Cardiac fibroblast (primary cell): ENCODE measurements around the gene IGF2BP2.

Experiments
- DNase-seq, 2 donors: peaks; one replicate each; pipeline versions ENCODE4 v3.0.0 to v3.0.0-alpha.2; 2010; ENCODE audit warnings: low read depth in 2 of 2
- H3K4me3 ChIP-seq, 2 donors: replicated peaks in 1 of 2; 1 replicate in 1 of 2; 2 replicates in 1 of 2; pipeline ENCODE4 v1.5.1; 2011; ENCODE audit warnings: low read depth in 2 of 2, low read length in 2 of 2, mild to moderate bottlenecking in 2 of 2, moderate library complexity in 1 of 2
- TF ChIP-seq, protein P1 (sequence below): IDR thresholded peaks from one replicate; pipeline ENCODE4 v1.5.1; 2011; ENCODE audit warnings: low read depth, mild to moderate bottlenecking, low read length, inconsistent platforms

IGF2BP2 gene

DNA sequence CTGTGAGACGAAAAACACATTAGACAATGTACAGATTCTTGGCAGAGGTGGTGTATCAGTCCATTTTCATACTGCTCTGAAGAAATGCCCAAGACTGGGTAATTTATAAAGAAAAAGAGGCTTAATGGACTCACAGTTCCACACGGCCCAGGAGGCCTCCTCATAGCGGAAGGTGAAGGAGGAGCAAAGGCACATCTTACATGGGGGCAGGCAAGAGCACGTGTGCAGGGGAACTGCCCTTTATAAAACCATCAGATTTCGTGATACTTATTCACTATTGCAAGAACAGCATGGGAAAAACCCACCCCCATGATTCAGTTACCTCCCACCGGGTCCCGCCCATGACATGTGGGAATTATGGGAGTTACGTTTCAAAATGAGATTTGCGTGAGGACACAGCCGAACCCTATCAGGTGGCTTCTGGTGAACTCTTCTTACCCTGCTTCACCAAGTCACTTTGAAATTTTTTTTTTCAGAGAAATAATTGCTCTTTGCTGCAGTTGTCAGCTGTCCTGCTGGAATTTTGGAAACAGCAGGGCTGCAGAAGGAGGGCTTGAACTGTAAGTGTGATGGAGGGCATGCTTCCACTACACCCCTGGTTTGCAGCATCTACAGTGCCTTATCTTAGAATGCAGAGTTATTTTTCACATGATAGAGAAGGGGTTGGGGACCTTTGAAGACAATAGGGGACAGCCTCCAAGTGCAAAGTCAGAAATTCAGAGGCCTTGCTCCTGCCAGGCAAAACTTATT is 2.9 kb upstream of the IGF2BP2 start:
- H3K4me3 ChIP-seq, result no peak overlapping the region
- TF ChIP-seq, protein P1, sequence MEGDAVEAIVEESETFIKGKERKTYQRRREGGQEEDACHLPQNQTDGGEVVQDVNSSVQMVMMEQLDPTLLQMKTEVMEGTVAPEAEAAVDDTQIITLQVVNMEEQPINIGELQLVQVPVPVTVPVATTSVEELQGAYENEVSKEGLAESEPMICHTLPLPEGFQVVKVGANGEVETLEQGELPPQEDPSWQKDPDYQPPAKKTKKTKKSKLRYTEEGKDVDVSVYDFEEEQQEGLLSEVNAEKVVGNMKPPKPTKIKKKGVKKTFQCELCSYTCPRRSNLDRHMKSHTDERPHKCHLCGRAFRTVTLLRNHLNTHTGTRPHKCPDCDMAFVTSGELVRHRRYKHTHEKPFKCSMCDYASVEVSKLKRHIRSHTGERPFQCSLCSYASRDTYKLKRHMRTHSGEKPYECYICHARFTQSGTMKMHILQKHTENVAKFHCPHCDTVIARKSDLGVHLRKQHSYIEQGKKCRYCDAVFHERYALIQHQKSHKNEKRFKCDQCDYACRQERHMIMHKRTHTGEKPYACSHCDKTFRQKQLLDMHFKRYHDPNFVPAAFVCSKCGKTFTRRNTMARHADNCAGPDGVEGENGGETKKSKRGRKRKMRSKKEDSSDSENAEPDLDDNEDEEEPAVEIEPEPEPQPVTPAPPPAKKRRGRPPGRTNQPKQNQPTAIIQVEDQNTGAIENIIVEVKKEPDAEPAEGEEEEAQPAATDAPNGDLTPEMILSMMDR, result no peak
- DNase-seq, result no peak

GRCh38 chr3:185825639-185826481 is 1.0 kb upstream of the IGF2BP2 start:
- TF ChIP-seq, protein P1, result no peak
- H3K4me3 ChIP-seq, result peak overlapping the region; percentile 87
- peak; percentile 48 to 69 for DNase-seq

GRCh38 chr3:185824051-185825005 is 514 bp downstream of the IGF2BP2 start:
- peak; percentile 35 to 49 for DNase-seq
- TF ChIP-seq, protein P1, result no peak

GRCh38 chr3:185823078-185824044 is 1.5 kb downstream of the IGF2BP2 start:
- TF ChIP-seq, protein P1, result peak; percentile 9
- H3K4me3 ChIP-seq, result peak overlapping the region; percentile 87 to 92
- DNase-seq, result peak; percentile 59 to 60

More at GRCh38 chr3:185824051-185825005, 514 bp downstream of the IGF2BP2 start:
- peak overlapping the region; percentile 87 to 92 for H3K4me3 ChIP-seq

DNA sequence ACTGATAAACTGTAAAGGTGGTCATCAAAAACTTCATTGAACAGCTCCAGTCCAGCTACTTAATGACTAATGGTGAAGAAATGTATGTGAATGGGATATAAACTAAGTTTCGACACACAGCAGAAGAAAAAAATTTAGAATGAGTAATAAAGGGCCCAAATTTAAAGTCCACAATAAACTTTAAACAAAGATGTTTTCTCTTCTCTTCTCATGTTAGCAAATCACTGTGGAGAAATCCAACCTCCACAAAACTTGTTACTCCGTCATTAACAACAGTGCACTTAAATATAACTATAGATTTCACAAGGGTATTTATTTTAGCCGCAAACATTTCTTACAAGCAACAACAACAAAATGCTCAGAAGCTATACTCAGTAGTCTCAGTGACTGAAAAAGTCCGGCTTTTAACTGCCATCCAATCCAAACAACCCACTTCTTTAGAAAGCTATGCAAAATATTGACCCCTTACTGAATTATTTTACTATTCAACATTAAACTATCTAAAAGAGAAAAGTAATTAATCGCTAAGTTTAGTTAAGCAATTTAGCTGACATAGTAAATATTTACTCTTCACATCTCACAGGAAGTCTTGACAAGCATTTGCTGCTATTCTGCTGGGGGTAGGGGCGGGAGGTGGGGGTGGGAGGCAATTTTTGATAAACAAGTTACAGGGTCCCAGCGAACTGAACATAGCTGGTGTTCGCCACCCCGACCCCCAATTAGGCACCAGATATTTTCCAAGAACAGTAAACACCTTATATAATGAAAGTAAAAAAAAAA is 2.4 kb downstream of the IGF2BP2 start:
- peak overlapping the region; percentile 87 to 92 for H3K4me3 ChIP-seq
- DNase-seq, result peak; percentile 64 to 88
- TF ChIP-seq, protein P1, result no peak
